Right lobe of liver (tissue), 6 donors: ENCODE data around the gene PNMA6A. TPM values are rescaled to one million over a fixed set of nuclear protein-coding genes. Genes with fewer than 3 reads are reported as not detected.
"Not testable (repeated sequence)": the region's sequence is repeated elsewhere in the genome, so short reads cannot be mapped to it uniquely, and the experiment has no call there.

Source experiments
- ATAC-seq, 4 donors: fragments of 200-7000 bp; cut with Tn5 transposase; one replicate each; pipeline ENCODE4 v1.9.1; 2020; ENCODE audit warnings: mild to moderate bottlenecking in 4 of 4, moderate library complexity in 4 of 4
- DNase-seq, 3 donors: peaks; one replicate each; pipeline ENCODE4 v3.0.0-alpha.2; 2020
- H3K27ac ChIP-seq, 3 donors: fragments of 200-600 bp; one replicate each; pipeline ENCODE4 v1.8.0; 2022
- H3K27me3 ChIP-seq, 2 donors: fragments of 200-600 bp; one replicate each; pipeline ENCODE4 v1.8.0; 2022
- H3K36me3 ChIP-seq, 4 donors: fragments of 200-600 bp; sonication (generic) in 1 of 4; one replicate each; pipeline versions ENCODE4 v1.5.1 to v1.8.0; 2017 to 2022; ENCODE audit warnings: control low read depth in 1 of 4
- H3K4me1 ChIP-seq, 4 donors: fragments of 200-600 bp; sonication (generic) in 1 of 4; one replicate each; pipeline versions ENCODE4 v1.5.1 to v1.8.0; 2017 to 2022; ENCODE audit warnings: control low read depth in 1 of 4
- H3K4me3 ChIP-seq, 3 donors: fragments of 200-600 bp; one replicate each; pipeline ENCODE4 v1.8.0; 2022
- H3K9me3 ChIP-seq, 4 donors: fragments of 200-600 bp; sonication (generic) in 1 of 4; one replicate each; pipeline versions ENCODE4 v1.5.1 to v1.8.0; 2017 to 2022; ENCODE audit warnings: control low read depth in 1 of 4
- POLR2A ChIP-seq: fragments of 450-650 bp; IDR thresholded peaks from one replicate; pipeline ENCODE4 v1.6.1; 2017; ENCODE audit warnings: antibody characterized with exemption, mild to moderate bottlenecking
- WGBS: methylation state at CpG from one replicate; pipeline ENCODE4 v1.1.6; 2018; ENCODE audit warnings: low coverage, low lambda C conversion rate; ENCODE audit not compliant: insufficient coverage; ENCODE audit errors: missing lambda C conversion rate; 5-methylcytosine and 5-hydroxymethylcytosine counted together
- intact Hi-C, 2 donors: fragments of 100-400 bp; cut with DNase I; formaldehyde crosslinking; loops; one replicate each; pipeline versions ENCODE4 v1.11.2 to v1.14.1; 2022
- total RNA-seq, 6 experiments: library from RNA; depleted of rRNA in 2 of 6; stranded (reverse); fragments of >200 nt in 2 of 6; fragmentation: NEBNext Ultra II Directional in 3 of 6; extraction: Animal tissue kit (Norgen Biotek cat#: 25700) in 3 of 6; gene quantifications; one replicate each; pipeline versions ENCODE4 v1.1.0 to v1.2.4, GENCODE V29; 2016 to 2023
- TF ChIP-seq, protein P1 (sequence below), 4 donors: fragments of 200-600 bp in 3 of 4; fragments of 450-650 bp in 1 of 4; IDR thresholded peaks; one replicate each; pipeline versions ENCODE4 v1.5.1 to v1.8.0; 2016 to 2022; ENCODE audit warnings: antibody characterized with exemption in 4 of 4, mild to moderate bottlenecking in 2 of 4
- donor health status: DM: no; HTN: yes; CAD: no.
- donor health status: DM: no; HTN: no; CAD: no.
- donor health status: DM: no; HTN: no; CAD: no.
- donor health status: DM: no; HTN: yes; CAD: no.
- donor health status: DM: no; HTN: yes; CAD: no.

The PNMA6A gene
- total RNA-seq, 6 experiments from 2014 or later = 2.4 to 22.5 (median 7.1) TPM

DNA sequence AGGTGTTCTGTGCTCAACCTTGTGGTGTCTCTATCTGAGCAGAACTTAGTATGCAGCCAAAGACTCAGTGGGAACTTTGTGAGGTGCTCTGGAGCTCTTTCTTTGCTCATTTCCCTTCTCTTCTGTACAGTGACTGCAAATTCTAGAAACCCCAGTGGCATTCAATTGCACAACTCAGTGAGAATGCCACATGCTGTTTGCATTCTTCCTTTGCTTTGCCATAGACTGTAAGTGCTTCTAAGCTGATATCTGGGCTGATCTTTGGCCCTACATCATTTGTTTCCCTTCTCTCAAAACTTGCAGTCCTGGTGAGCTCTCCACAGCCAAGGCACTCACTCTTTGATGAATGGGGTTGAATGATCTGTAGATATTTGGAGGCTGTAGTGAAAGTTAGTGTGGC lies 8.9 kb upstream of the PNMA6A start:
- Histone ChIP-seq H3K36me3 (no peaks in the 10 kb centered on the region), H3K27ac (no peak overlapping the region), H3K27me3 (no peaks in the 10 kb centered on the region), H3K4me1 (no peaks in the 10 kb centered on the region), H3K4me3 (no peak overlapping the region), H3K9me3 (no peaks in the 10 kb centered on the region)
- TF ChIP-seq, protein P1, sequence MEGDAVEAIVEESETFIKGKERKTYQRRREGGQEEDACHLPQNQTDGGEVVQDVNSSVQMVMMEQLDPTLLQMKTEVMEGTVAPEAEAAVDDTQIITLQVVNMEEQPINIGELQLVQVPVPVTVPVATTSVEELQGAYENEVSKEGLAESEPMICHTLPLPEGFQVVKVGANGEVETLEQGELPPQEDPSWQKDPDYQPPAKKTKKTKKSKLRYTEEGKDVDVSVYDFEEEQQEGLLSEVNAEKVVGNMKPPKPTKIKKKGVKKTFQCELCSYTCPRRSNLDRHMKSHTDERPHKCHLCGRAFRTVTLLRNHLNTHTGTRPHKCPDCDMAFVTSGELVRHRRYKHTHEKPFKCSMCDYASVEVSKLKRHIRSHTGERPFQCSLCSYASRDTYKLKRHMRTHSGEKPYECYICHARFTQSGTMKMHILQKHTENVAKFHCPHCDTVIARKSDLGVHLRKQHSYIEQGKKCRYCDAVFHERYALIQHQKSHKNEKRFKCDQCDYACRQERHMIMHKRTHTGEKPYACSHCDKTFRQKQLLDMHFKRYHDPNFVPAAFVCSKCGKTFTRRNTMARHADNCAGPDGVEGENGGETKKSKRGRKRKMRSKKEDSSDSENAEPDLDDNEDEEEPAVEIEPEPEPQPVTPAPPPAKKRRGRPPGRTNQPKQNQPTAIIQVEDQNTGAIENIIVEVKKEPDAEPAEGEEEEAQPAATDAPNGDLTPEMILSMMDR (IDR thresholded peaks at IDR 0.05) = no peak
- TF ChIP-seq POLR2A = no peak
- ATAC-seq (peak; percentile 32 to 77 (median 58)), DNase-seq (no peak)
- intact Hi-C loops = no loop called here

DNA sequence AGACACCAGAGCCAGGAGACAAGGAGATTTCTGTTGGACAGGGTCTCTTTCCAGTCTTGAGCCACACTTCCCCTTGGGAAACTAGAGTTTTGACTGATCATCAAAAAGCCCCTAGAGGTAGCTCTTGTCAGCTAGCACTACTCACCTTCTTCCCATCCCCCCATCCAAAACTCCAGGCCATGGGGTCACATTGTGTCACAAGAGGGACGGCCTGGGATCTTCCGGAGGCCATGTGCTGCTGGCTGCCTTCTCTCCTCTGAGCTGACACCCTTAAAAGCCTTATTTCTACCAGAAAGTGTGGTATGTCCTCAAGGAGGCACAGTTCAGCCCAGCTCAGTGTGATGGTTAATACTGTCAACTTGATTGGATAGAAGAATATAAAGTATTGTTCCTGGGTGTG lies 8.2 kb upstream of the PNMA6A start:
- DNase-seq (no peak), ATAC-seq (peak in 1 of 4 donors; percentile 8)
- Histone ChIP-seq H3K36me3 (no peaks in the 10 kb centered on the region), H3K4me1 (no peaks in the 10 kb centered on the region), H3K4me3 (no peak overlapping the region), H3K27ac (no peak overlapping the region), H3K27me3 (no peaks in the 10 kb centered on the region), H3K9me3 (no peaks in the 10 kb centered on the region)
- TF ChIP-seq, protein P1 (IDR thresholded peaks at IDR 0.05) = no peak
- TF ChIP-seq POLR2A = no peak
- 21% methylated on average over 2 of the region's 2 CpGs for WGBS
- intact Hi-C loops = no loop called here

DNA sequence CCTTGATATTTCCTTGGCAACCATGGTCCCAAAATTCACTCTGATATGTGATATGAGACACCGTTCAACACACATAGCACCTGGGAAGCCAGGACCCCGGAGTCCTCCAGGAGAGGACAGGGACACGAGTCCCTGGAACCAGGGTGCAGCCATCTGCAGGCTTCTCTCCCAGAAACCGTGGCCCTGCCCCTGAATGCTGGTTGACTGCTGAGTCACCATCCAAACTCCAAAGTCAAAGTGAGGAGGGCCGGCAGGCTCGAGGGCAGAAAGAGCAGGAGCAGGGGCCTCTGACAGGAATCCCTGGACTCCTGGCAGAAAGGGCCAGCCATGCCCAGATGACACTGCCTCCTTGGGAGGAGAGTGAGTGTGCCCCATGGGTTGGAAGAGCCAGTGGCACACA lies 6.9 kb upstream of the PNMA6A start:
- Histone ChIP-seq H3K4me3 (no peak overlapping the region), H3K9me3 (no peaks in the 10 kb centered on the region), H3K27ac (no peak overlapping the region), H3K27me3 (no peaks in the 10 kb centered on the region), H3K36me3 (no peaks in the 10 kb centered on the region), H3K4me1 (no peaks in the 10 kb centered on the region)
- WGBS = 17% methylated on average over 3 of the region's 6 CpGs
- peak in 1 of 3 donors; percentile 33 for DNase-seq
- intact Hi-C loops = no loop called here
- TF ChIP-seq POLR2A = no peak
- TF ChIP-seq, protein P1 (IDR thresholded peaks at IDR 0.05) = no peak
- ATAC-seq = peak in 2 of 4 donors; percentile 30 to 70

DNA sequence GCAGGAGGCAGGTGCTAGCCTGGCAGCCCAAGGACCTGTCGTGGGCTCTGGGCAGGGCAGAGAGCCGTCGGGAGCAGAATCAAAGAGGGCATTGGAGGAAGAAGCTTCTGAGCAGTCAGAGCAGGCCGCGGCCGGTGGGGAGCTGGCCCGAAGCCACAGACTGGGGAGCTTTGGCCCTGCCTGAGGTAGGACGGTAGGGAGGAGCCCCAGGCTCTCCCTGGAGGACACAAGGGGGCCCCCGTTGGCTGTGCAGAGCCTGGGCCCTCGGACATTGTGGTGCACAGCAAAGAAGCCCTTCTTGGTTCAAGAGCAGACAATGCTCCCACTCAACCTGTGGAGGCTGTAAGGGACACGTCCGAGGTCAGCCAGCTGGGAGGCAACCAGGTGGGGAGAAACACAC lies 5.9 kb upstream of the PNMA6A start:
- H3K4me1 ChIP-seq, intact Hi-C loops, ATAC-seq, H3K36me3 ChIP-seq, H3K9me3 ChIP-seq, H3K4me3 ChIP-seq, H3K27ac ChIP-seq, H3K27me3 ChIP-seq, DNase-seq: not testable (repeated sequence)
- no CpG with 5 or more reads among the region's 12 CpGs for WGBS

DNA sequence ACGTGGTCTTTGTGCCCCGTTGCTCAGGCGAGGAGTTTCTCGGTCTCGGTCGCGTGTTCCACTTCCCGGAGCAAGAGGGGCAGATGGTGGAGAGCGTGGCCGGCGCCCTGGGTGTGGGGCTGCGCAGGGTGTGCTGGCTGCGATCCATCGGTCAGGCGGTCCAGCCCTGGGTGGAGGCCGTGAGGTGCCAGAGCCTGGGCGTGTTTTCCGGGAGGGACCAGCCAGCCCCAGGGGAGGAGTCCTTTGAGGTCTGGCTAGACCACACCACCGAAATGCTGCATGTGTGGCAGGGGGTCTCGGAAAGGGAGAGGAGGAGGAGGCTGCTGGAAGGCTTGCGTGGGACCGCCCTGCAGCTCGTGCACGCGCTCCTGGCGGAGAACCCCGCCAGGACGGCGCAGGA lies 1.1 kb downstream of the PNMA6A start:
- intact Hi-C loops, H3K9me3 ChIP-seq, H3K4me1 ChIP-seq, H3K36me3 ChIP-seq, ATAC-seq, H3K27me3 ChIP-seq, DNase-seq, H3K4me3 ChIP-seq, H3K27ac ChIP-seq: not testable (repeated sequence)
- WGBS = no CpG with 5 or more reads among the region's 29 CpGs

DNA sequence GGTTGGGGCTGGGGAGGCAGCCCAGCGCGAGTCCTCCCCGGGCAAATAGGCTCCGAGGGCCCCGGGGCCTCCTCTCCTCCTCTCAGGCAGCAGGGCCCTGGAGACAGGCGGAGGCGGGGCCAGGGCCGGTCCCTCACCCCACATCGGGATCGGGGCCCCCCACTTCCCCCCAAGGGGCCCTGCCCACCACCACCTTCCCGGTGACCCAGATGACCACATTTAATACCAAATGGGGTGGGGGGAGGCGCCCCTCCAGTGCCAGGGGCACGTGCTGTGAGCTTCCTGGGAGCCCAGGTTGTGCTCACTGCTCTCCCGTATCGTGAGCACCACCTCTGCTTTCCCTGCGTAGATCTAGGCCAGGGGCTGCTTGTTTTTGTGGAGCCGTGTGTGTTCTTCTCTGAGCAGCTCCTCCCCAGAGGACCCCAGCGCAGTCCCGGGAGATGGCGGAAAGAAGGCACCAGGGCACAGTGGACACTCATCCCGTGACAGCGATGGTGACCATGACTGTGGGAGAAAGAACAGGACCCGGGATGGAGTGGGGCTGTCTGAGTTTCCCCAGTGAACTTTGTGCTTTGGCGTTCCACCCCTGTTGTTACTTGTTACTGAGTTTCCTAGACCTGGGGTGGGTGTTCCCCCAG lies 2.1 kb downstream of the PNMA6A start:
- Histone ChIP-seq H3K27ac (no peak overlapping the region), H3K4me1 (no peaks in the 10 kb centered on the region), H3K4me3 (no peak overlapping the region), H3K27me3 (no peaks in the 10 kb centered on the region), H3K9me3 (no peaks in the 10 kb centered on the region), H3K36me3 (no peaks in the 10 kb centered on the region)
- no peak for TF ChIP-seq POLR2A
- TF ChIP-seq, protein P1 (IDR thresholded peaks at IDR 0.05) = no peak
- WGBS = 74% methylated on average over 3 of the region's 24 CpGs
- ATAC-seq (no peak), DNase-seq (no peak)
- intact Hi-C loops = no loop called here
